ENCODE measurements around the gene GPR68.

The GPR68 gene

GRCh38 chr14:91237219-91237618, 7.3 kb downstream of the GPR68 start:
- H3K9me3 ChIP-seq (ENCODE audit: insufficient read depth, low read length), result no peaks in the 10 kb centered on the region
- H3K4me1 ChIP-seq (ENCODE audit: low read length), result peaks cover 22% of the 10 kb centered on the region
- H3K27me3 ChIP-seq (ENCODE audit: low read depth, low read length), result peaks cover 9% of the 10 kb centered on the region
- H3K9ac ChIP-seq (ENCODE audit: low read length), result no peak overlapping the region
- no peak overlapping the region for H3K27ac ChIP-seq (ENCODE audit: low read length)
- H4K20me1 ChIP-seq (ENCODE audit: insufficient read depth, low read length), result no peaks in the 10 kb centered on the region
- H3K79me2 ChIP-seq (ENCODE audit: low read length), result no peaks in the 10 kb centered on the region
- no peak overlapping the region for H3K4me2 ChIP-seq (ENCODE audit: low read length)
- no peak overlapping the region for H3K4me3 ChIP-seq (ENCODE audit: low read length)
- TF ChIP-seq CTCF (IDR thresholded peaks at IDR 0.05; ENCODE audit: low read depth, low read length), result no peak
- no peak for TF ChIP-seq EZH2phosphoT487 (IDR thresholded peaks at IDR 0.05; ENCODE audit: low read depth)
- H2AFZ ChIP-seq (ENCODE audit: low read depth, low read length), result no peak overlapping the region
- no peaks in the 10 kb centered on the region for H3K36me3 ChIP-seq (replicated peaks; ENCODE audit: low read depth, low read length)

GRCh38 chr14:91235841-91236240, 8.7 kb downstream of the GPR68 start:
- H3K36me3 ChIP-seq (replicated peaks; ENCODE audit: low read depth, low read length), result no peaks in the 10 kb centered on the region
- TF ChIP-seq EZH2phosphoT487 (IDR thresholded peaks at IDR 0.05; ENCODE audit: low read depth), result no peak
- no peak for TF ChIP-seq CTCF (IDR thresholded peaks at IDR 0.05; ENCODE audit: low read depth, low read length)
- H3K79me2 ChIP-seq (ENCODE audit: low read length), result no peaks in the 10 kb centered on the region
- H2AFZ ChIP-seq (ENCODE audit: low read depth, low read length), result no peak overlapping the region
- H3K4me3 ChIP-seq (ENCODE audit: low read length), result no peak overlapping the region
- no peaks in the 10 kb centered on the region for H4K20me1 ChIP-seq (ENCODE audit: insufficient read depth, low read length)
- H3K4me2 ChIP-seq (ENCODE audit: low read length), result no peak overlapping the region
- H3K27ac ChIP-seq (ENCODE audit: low read length), result no peak overlapping the region
- no peak overlapping the region for H3K9ac ChIP-seq (ENCODE audit: low read length)
- peaks cover 5% of the 10 kb centered on the region; the same call in 1 of the 2 replicates for H3K9me3 ChIP-seq (ENCODE audit: insufficient read depth, low read length)
- peaks cover 10% of the 10 kb centered on the region for H3K4me1 ChIP-seq (ENCODE audit: low read length)
- peaks cover 9% of the 10 kb centered on the region for H3K27me3 ChIP-seq (ENCODE audit: low read depth, low read length)

GRCh38 chr14:91234791-91235114, 9.8 kb downstream of the GPR68 start:
- H3K36me3 ChIP-seq (replicated peaks; ENCODE audit: low read depth, low read length), result peaks cover 4% of the 10 kb centered on the region
- H4K20me1 ChIP-seq (ENCODE audit: insufficient read depth, low read length), result no peaks in the 10 kb centered on the region
- H3K9me3 ChIP-seq (ENCODE audit: insufficient read depth, low read length), result peaks cover 6% of the 10 kb centered on the region; the same call in 1 of the 2 replicates
- peaks cover 15% of the 10 kb centered on the region for H3K4me1 ChIP-seq (ENCODE audit: low read length)
- H2AFZ ChIP-seq (ENCODE audit: low read depth, low read length), result no peak overlapping the region
- no peak overlapping the region for H3K4me2 ChIP-seq (ENCODE audit: low read length)
- no peaks in the 10 kb centered on the region for H3K79me2 ChIP-seq (ENCODE audit: low read length)
- H3K9ac ChIP-seq (ENCODE audit: low read length), result no peak overlapping the region
- H3K27ac ChIP-seq (ENCODE audit: low read length), result no peak overlapping the region
- H3K27me3 ChIP-seq (ENCODE audit: low read depth, low read length), result peaks cover 9% of the 10 kb centered on the region
- no peak for TF ChIP-seq CTCF (IDR thresholded peaks at IDR 0.05; ENCODE audit: low read depth, low read length)
- TF ChIP-seq EZH2phosphoT487 (IDR thresholded peaks at IDR 0.05; ENCODE audit: low read depth), result no peak
- no peak overlapping the region for H3K4me3 ChIP-seq (ENCODE audit: low read length)

- Histone ChIP-seq H3K27me3 (ENCODE audit: low read depth, low read length) (peaks cover 5% of the 10 kb centered on the region), H3K27ac (ENCODE audit: low read length) (no peak overlapping the region), H2AFZ (ENCODE audit: low read depth, low read length) (no peak overlapping the region), H3K4me2 (ENCODE audit: low read length) (no peak overlapping the region), H3K79me2 (ENCODE audit: low read length) (no peaks in the 10 kb centered on the region), H3K36me3 (replicated peaks; ENCODE audit: low read depth, low read length) (peaks cover 4% of the 10 kb centered on the region), H3K4me1 (ENCODE audit: low read length) (peaks cover 21% of the 10 kb centered on the region), H3K9me3 (ENCODE audit: insufficient read depth, low read length) (peaks cover 6% of the 10 kb centered on the region; the same call in 1 of the 2 replicates), H4K20me1 (ENCODE audit: insufficient read depth, low read length) (no peaks in the 10 kb centered on the region), H3K4me3 (ENCODE audit: low read length) (no peak overlapping the region), H3K9ac (ENCODE audit: low read length) (no peak overlapping the region)
- no peak for TF ChIP-seq EZH2phosphoT487 (IDR thresholded peaks at IDR 0.05; ENCODE audit: low read depth)
- no peak for TF ChIP-seq CTCF (IDR thresholded peaks at IDR 0.05; ENCODE audit: low read depth, low read length)
These were observed 10.3 kb downstream of the GPR68 start for GRCh38 chr14:91233936-91234790.

Measured in OCI-LY3 (cell line).